HepG2 (cell line): Measurements from ENCODE around the gene BTAF1. TPM values are rescaled to one million over a fixed set of nuclear protein-coding genes. Genes with fewer than 3 reads are reported as not detected.

ENCODE experiments used
- ADNP ChIP-seq: sonication (generic); formaldehyde crosslinking; IDR thresholded peaks from 2 replicates; pipeline ENCODE4 v1.4.0; 2020; ENCODE audit warnings: missing genetic modification reagents
- CCDC6 ChIP-seq: sonication (generic); formaldehyde crosslinking; IDR thresholded peaks from 2 replicates; pipeline ENCODE4 v1.8.1; 2022; ENCODE audit warnings: mild to moderate bottlenecking, missing genetic modification reagents, moderate library complexity
- ELF3 ChIP-seq: IDR thresholded peaks from 2 replicates; pipeline ENCODE4 v1.6.1; 2016; ENCODE audit warnings: missing genetic modification reagents, missing compliant biosample characterization
- MIXL1 ChIP-seq: IDR thresholded peaks from 2 replicates; pipeline ENCODE4 v1.6.1; 2016
- NCOA2 ChIP-seq: sonication (generic); formaldehyde crosslinking; IDR thresholded peaks from 2 replicates; pipeline ENCODE4 v1.8.0; 2022; ENCODE audit warnings: inconsistent platforms
- NFE2 ChIP-seq: sonication (generic); formaldehyde crosslinking; IDR thresholded peaks from 2 replicates; pipeline ENCODE4 v1.4.0; 2020; ENCODE audit warnings: missing genetic modification reagents
- NFE2L2 ChIP-seq: fragments of 150-350 bp; IDR thresholded peaks from 2 replicates; pipeline ENCODE4 v1.6.1; 2014; ENCODE audit warnings: low read length
- PAWR ChIP-seq: sonication (generic); formaldehyde crosslinking; IDR thresholded peaks from 2 replicates; pipeline ENCODE4 v1.4.0; 2020; ENCODE audit warnings: missing genetic modification reagents, mild to moderate bottlenecking, borderline replicate concordance
- POLR2AphosphoS5 ChIP-seq: IDR thresholded peaks from 2 replicates; pipeline ENCODE4 v1.6.1; 2012; ENCODE audit warnings: low read depth, low read length
- PRMT3 ChIP-seq: sonication (generic); formaldehyde crosslinking; IDR thresholded peaks from 2 replicates; pipeline ENCODE4 v1.8.1; 2022; ENCODE audit warnings: low read depth, mild to moderate bottlenecking, moderate library complexity, missing genetic modification reagents, borderline replicate concordance
- RNF2 ChIP-seq: fragments of 450-650 bp; conservative IDR thresholded peaks from 2 replicates; pipeline ENCODE4 v1.6.1; 2016; ENCODE audit warnings: low read depth
- SNRNP70 ChIP-seq: fragments of 200-400 bp; formaldehyde crosslinking; IDR thresholded peaks from 2 replicates; pipeline ENCODE4 v1.6.1; 2017; ENCODE audit warnings: mild to moderate bottlenecking, low read depth, low read length, moderate library complexity
- SOX5 ChIP-seq: IDR thresholded peaks from 2 replicates; pipeline ENCODE4 v1.6.1; 2016; ENCODE audit warnings: borderline replicate concordance
- ZNF121 ChIP-seq: sonication (generic); formaldehyde crosslinking; IDR thresholded peaks from 2 replicates; pipeline ENCODE4 v1.5.0; 2020; ENCODE audit warnings: mild to moderate bottlenecking, missing genetic modification reagents
- ZNF264 ChIP-seq: sonication (generic); formaldehyde crosslinking; IDR thresholded peaks from 2 replicates; pipeline ENCODE4 v1.4.0; 2020; ENCODE audit warnings: missing genetic modification reagents
- ZNF616 ChIP-seq: sonication (generic); formaldehyde crosslinking; IDR thresholded peaks from 2 replicates; pipeline ENCODE4 v1.5.0; 2020; ENCODE audit warnings: low read depth, mild to moderate bottlenecking, missing genetic modification reagents
- ZNF7 ChIP-seq: IDR thresholded peaks from 2 replicates; pipeline ENCODE4 v1.6.1; 2016; ENCODE audit warnings: missing biosample characterization, missing genetic modification reagents
- ZNF75D ChIP-seq: sonication (generic); formaldehyde crosslinking; IDR thresholded peaks from 2 replicates; pipeline ENCODE4 v1.8.1; 2023; ENCODE audit warnings: missing genetic modification reagents, mild to moderate bottlenecking, borderline replicate concordance
- polyA plus RNA-seq, 8 experiments: library from polyadenylated mRNA; depleted of rRNA in 3 of 8; stranded (reverse) in 7 of 8; unstranded in 1 of 8; fragments of >200 nt; fragmentation: Illumina TruSeq in 4 of 8; extraction: Trizol in 4 of 8; gene quantifications; 2 replicates each; pipeline versions ENCODE4 v1.2.1 to v1.2.3, GENCODE V29; 2011 to 2016; ENCODE audit warnings: low read depth in 4 of 8, missing spikeins in 1 of 8, mixed read lengths in 1 of 8; ENCODE audit not compliant: insufficient read depth in 1 of 8
- total RNA-seq, 5 experiments: library from RNA; depleted of rRNA; stranded (reverse); fragments of >200 nt; fragmentation: Illumina TruSeq; extraction: Trizol; gene quantifications; 2 replicates each; pipeline ENCODE4 v1.2.3, GENCODE V29; 2016; ENCODE audit warnings: low read depth in 1 of 5
- TF ChIP-seq, protein P1 (sequence below): sonication (generic); formaldehyde crosslinking; conservative IDR thresholded peaks from 2 replicates; pipeline ENCODE4 v1.4.0; 2020; ENCODE audit warnings: mild to moderate bottlenecking, missing genetic modification reagents, moderate library complexity
- TF ChIP-seq, protein P2 (sequence below): sonication (generic); formaldehyde crosslinking; IDR thresholded peaks from 2 replicates; pipeline ENCODE4 v1.4.0; 2020; ENCODE audit warnings: missing genetic modification reagents, mild to moderate bottlenecking, borderline replicate concordance
- TF ChIP-seq, protein P3 (sequence below): sonication (generic); formaldehyde crosslinking; IDR thresholded peaks from 2 replicates; pipeline ENCODE4 v1.4.0; 2020; ENCODE audit warnings: missing genetic modification reagents
- TF ChIP-seq, protein P4 (sequence below): IDR thresholded peaks from 2 replicates; pipeline ENCODE4 v1.6.1; 2012; ENCODE audit warnings: inconsistent platforms
- TF ChIP-seq, protein P5 (sequence below): sonication (generic); formaldehyde crosslinking; IDR thresholded peaks from 2 replicates; pipeline ENCODE4 v1.8.1; 2023; ENCODE audit warnings: mild to moderate bottlenecking, missing genetic modification reagents

Gene BTAF1
- total and polyA plus RNA-seq, 2 of the 13 experiments (the other 11 are each of a cell fraction or from before 2014, with no cell fraction given) = 38.6 to 54.1 TPM

DNA sequence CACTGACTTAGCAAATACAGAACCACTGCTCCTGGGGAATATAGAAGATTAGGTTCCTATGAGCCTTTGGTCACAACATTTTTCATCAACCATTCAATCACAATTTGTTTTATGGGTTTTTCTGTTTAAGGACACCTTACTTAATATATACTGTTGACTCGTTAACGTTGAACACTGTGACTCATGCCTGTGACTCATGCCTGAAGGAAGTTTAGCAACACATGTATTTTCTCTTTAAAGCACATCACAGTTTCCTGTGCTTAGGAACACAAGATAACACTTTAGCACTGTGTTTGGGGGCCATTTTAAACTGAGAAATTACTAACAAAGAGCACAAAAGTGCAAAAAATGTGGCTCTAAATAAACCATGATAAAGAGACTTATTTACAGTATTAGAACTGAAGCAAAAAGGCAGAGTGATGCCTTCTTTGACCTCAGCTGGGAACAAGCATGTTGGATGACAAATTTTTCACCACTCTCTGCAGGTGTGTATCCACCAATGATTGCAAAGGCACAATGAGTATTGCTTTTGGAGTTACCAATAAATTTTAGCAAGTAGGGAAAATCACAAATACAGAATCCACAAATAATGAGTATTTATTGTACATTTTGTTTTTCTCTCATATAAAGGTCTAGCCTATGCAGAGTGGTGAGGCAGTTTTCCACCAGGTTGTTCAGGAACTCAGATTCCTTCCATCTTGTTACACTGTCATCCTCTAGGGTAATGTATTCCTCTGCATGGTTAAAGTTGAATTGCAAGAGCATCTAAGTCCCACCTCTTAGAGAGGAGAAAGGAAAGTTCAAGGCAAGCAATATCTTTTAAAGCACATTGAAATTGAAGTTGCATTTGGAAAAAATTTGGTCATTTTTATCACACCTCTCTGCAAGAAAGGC is 21.5 kb upstream of the BTAF1 start (continued):
- TF ChIP-seq, protein P1, sequence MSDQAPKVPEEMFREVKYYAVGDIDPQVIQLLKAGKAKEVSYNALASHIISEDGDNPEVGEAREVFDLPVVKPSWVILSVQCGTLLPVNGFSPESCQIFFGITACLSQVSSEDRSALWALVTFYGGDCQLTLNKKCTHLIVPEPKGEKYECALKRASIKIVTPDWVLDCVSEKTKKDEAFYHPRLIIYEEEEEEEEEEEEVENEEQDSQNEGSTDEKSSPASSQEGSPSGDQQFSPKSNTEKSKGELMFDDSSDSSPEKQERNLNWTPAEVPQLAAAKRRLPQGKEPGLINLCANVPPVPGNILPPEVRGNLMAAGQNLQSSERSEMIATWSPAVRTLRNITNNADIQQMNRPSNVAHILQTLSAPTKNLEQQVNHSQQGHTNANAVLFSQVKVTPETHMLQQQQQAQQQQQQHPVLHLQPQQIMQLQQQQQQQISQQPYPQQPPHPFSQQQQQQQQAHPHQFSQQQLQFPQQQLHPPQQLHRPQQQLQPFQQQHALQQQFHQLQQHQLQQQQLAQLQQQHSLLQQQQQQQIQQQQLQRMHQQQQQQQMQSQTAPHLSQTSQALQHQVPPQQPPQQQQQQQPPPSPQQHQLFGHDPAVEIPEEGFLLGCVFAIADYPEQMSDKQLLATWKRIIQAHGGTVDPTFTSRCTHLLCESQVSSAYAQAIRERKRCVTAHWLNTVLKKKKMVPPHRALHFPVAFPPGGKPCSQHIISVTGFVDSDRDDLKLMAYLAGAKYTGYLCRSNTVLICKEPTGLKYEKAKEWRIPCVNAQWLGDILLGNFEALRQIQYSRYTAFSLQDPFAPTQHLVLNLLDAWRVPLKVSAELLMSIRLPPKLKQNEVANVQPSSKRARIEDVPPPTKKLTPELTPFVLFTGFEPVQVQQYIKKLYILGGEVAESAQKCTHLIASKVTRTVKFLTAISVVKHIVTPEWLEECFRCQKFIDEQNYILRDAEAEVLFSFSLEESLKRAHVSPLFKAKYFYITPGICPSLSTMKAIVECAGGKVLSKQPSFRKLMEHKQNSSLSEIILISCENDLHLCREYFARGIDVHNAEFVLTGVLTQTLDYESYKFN (CRISPR knock-in tag) = peak; percentile 59
- no peak for TF ChIP-seq RNF2
- TF ChIP-seq PRMT3 (CRISPR knock-in tag) = no peak
- TF ChIP-seq POLR2AphosphoS5 = no peak
- TF ChIP-seq ZNF75D (CRISPR knock-in tag) = no peak
- no peak for TF ChIP-seq NFE2 (CRISPR knock-in tag)
- no peak for TF ChIP-seq ZNF7 (CRISPR knock-in tag)
- TF ChIP-seq PAWR (CRISPR knock-in tag) = no peak
- TF ChIP-seq ZNF616 (CRISPR knock-in tag) = no peak
- no peak for TF ChIP-seq ZNF264
- TF ChIP-seq CCDC6 (CRISPR knock-in tag) = no peak
- peak; percentile 58; the same call in 1 of the 2 replicates for TF ChIP-seq SOX5
- TF ChIP-seq ELF3 (CRISPR knock-in tag) = peak; percentile 77
- TF ChIP-seq ADNP (CRISPR knock-in tag) = no peak
- peak; percentile 41; the same call in 1 of the 2 replicates for TF ChIP-seq NCOA2 (CRISPR knock-in tag)
- no peak for TF ChIP-seq ZNF121 (CRISPR knock-in tag)
- TF ChIP-seq, protein P2, sequence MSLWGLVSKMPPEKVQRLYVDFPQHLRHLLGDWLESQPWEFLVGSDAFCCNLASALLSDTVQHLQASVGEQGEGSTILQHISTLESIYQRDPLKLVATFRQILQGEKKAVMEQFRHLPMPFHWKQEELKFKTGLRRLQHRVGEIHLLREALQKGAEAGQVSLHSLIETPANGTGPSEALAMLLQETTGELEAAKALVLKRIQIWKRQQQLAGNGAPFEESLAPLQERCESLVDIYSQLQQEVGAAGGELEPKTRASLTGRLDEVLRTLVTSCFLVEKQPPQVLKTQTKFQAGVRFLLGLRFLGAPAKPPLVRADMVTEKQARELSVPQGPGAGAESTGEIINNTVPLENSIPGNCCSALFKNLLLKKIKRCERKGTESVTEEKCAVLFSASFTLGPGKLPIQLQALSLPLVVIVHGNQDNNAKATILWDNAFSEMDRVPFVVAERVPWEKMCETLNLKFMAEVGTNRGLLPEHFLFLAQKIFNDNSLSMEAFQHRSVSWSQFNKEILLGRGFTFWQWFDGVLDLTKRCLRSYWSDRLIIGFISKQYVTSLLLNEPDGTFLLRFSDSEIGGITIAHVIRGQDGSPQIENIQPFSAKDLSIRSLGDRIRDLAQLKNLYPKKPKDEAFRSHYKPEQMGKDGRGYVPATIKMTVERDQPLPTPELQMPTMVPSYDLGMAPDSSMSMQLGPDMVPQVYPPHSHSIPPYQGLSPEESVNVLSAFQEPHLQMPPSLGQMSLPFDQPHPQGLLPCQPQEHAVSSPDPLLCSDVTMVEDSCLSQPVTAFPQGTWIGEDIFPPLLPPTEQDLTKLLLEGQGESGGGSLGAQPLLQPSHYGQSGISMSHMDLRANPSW (CRISPR knock-in tag) = no peak
- no peak for TF ChIP-seq SNRNP70
- TF ChIP-seq NFE2L2 = no peak
- TF ChIP-seq, protein P3, sequence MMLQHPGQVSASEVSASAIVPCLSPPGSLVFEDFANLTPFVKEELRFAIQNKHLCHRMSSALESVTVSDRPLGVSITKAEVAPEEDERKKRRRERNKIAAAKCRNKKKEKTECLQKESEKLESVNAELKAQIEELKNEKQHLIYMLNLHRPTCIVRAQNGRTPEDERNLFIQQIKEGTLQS (CRISPR knock-in tag) = peak; percentile 84
- TF ChIP-seq, protein P4, sequence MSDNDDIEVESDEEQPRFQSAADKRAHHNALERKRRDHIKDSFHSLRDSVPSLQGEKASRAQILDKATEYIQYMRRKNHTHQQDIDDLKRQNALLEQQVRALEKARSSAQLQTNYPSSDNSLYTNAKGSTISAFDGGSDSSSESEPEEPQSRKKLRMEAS = 0 out of 2 replicates have a peak, but pooled peaks have one; percentile 0
- 0 out of 2 replicates have a peak, but pooled peaks have one; percentile 39 for TF ChIP-seq MIXL1
- TF ChIP-seq, protein P5, sequence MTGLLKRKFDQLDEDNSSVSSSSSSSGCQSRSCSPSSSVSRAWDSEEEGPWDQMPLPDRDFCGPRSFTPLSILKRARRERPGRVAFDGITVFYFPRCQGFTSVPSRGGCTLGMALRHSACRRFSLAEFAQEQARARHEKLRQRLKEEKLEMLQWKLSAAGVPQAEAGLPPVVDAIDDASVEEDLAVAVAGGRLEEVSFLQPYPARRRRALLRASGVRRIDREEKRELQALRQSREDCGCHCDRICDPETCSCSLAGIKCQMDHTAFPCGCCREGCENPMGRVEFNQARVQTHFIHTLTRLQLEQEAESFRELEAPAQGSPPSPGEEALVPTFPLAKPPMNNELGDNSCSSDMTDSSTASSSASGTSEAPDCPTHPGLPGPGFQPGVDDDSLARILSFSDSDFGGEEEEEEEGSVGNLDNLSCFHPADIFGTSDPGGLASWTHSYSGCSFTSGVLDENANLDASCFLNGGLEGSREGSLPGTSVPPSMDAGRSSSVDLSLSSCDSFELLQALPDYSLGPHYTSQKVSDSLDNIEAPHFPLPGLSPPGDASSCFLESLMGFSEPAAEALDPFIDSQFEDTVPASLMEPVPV (CRISPR knock-in tag) = no peak
